ENCODE data around the gene MOGAT1. TPM values are rescaled to one million over a fixed set of nuclear protein-coding genes. Genes with fewer than 3 reads are reported as not detected.
A peak's percentile ranks its signal among the peaks of the same experiment; 100 is the strongest.
"Not testable (repeated sequence)": the region's sequence is repeated elsewhere in the genome, so short reads cannot be mapped to it uniquely, and the experiment has no call there.

The MOGAT1 gene
- total RNA-seq, 1 donor from 2014 or later = not detected

- DNase-seq (ENCODE audit: low read depth) = no peak
Measured at GRCh38 chr2:222738809-222739208, 67.4 kb downstream of the MOGAT1 start.

- no peak for DNase-seq (ENCODE audit: low read depth)
Measured at GRCh38 chr2:222739939-222740338, 68.5 kb downstream of the MOGAT1 start.

- DNase-seq (ENCODE audit: low read depth) = no peak
Measured at GRCh38 chr2:222743251-222743812, 71.9 kb downstream of the MOGAT1 start.

DNA sequence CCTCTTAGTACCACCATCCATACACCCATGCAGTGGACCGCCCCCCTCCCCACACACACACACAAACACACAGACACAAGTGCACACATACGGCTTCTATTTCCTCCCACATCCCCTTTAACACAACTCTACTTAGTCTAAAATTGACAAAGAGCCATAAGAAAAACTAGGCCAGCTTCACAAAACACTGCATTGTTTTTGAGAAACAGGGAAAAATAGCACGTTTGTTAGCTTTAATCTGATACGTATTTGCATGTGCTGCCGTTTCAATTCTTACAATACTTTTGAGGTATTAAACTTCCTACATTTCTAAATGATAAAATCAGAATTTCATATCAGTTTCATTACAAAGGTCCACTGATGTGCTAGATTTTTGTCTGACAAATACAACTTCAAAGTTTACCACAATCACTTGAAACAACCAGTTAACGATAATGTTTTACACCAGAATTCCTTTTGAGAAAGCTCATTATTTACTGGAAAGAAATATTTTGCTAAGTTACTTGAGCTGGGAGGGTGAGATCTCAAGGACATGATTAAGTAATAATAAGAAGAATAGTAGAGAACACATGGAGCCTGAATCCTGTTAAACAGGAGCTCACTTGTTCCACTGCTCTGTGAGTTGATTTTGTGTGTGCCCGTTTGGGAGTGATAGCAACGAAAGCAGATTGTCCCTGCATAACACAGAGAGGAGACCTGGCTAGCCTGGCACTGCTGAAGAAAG is 74.5 kb downstream of the MOGAT1 start:
- no peak for DNase-seq (ENCODE audit: low read depth)

DNA sequence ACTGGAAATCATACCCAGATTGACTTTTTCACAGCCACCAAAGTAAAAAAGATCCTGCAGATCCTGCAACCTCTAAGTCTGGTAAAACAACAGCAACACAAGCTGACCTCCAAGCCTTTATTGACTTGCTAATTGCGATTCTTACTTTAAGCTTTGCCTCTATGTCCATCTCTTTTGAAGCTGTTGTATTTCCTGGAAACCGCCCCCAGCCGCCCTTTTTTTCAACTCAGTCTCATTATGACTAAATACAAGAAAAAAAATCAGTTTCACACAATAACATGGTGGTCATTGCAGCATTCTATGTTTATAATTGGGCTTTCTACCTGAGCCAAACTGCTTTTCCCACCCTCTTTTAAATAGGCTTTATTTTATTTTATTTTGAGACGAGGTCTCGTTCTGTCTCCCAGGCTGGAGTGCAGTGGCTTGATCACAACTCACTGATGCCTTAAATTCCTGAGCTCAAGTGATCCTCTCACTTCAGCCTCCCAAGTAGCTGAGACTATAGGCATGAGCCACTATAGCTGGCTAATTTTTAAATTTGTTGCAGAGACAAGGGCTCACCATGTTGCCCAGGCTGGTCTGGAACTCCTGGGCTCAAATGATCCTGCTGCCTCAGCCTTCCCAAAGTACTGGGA is 76.2 kb downstream of the MOGAT1 start:
- DNase-seq (ENCODE audit: low read depth) = peak; percentile 13

- no peak for DNase-seq (ENCODE audit: low read depth)
Measured at GRCh38 chr2:222750533-222750932, 79.1 kb downstream of the MOGAT1 start.

- DNase-seq (ENCODE audit: low read depth) = no peak
Measured at GRCh38 chr2:222751238-222751637, 79.8 kb downstream of the MOGAT1 start.

- DNase-seq (ENCODE audit: low read depth) = no peak
Measured at GRCh38 chr2:222751821-222752719, 80.6 kb downstream of the MOGAT1 start.

- DNase-seq (ENCODE audit: low read depth) = no peak
Measured at GRCh38 chr2:222752746-222753145, 81.3 kb downstream of the MOGAT1 start.

DNA sequence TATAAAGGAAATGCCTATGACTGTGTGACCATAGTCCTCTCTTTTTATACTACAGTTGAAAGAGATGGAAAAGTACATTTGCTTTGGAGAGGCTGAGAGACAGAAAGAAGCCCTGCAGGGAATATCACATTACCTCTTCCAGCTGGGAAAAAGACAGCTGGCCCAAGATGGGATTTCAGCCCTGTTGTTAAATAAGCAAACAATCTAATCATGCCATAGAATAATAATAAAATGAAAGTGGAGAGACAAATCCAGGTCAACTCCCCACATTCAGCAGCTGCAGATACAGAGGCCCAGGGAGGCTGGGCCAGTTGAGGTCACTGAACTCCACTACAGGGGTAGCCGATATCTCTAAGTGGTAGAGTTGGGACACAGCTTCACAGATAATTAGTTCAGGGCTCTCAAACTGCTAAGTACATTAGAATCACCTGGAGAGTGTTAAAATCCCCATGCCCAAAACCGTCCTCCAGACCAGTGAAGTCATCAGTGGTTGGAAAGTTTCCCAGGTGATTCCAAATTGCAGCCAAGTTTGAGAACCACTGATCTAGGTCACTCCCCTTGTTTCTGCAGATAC is 81.9 kb downstream of the MOGAT1 start:
- DNase-seq (ENCODE audit: low read depth) = no peak

DNA sequence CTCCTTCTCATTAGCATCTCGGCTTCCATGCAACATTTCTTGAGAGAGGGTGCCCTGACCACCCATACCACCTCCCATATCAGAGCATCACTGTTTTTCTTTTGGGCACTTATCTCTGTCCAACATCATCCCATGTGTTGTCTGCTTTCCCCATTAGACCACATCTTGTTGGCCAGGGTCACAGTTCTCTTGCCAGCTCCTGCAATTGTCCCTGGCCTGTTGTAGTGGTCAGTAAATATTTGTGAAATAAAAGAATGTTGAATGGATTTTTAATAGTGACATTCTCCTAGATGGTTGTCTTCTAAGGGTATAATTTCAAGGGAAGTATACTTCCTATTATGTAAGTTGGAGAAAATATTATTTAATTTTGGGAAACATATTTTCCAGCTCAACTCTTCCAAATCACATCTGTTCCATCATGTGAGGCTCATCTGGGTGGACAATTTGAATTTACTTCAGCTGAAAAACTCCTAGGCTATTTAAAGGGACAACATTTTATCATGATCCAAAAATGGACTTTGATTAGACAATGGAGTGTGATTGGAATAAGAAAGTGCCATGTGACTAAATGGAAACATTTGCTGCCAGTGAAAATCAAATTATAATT is 83.0 kb downstream of the MOGAT1 start:
- DNase-seq (ENCODE audit: low read depth) = no peak

GRCh38 chr2:222755593-222755992 is 84.1 kb downstream of the MOGAT1 start:
- not testable (repeated sequence) for DNase-seq (ENCODE audit: low read depth)

DNA sequence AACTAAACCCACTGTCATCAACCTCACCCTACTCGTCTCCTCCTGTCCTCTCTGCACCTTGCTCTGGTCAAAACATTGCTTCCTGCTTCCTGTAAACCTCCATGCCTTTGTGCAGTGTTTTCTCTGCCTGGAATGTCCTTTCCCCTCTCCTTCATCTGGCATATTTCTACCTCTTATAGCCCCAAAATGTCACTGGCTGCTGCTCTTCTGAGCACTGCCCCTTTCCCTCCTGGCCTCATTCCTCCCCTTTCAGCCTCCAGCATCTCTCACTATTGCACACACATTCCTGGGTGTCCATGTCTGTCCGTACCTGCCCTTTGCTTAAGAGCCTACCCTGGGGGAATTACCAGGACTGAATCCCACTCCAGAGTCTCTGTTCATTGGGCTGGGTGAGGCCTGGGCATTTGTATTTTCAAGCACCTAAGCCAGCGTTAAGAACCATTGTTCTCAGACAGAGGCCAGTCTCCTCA is 84.9 kb downstream of the MOGAT1 start:
- DNase-seq (ENCODE audit: low read depth) = no peak

DNA sequence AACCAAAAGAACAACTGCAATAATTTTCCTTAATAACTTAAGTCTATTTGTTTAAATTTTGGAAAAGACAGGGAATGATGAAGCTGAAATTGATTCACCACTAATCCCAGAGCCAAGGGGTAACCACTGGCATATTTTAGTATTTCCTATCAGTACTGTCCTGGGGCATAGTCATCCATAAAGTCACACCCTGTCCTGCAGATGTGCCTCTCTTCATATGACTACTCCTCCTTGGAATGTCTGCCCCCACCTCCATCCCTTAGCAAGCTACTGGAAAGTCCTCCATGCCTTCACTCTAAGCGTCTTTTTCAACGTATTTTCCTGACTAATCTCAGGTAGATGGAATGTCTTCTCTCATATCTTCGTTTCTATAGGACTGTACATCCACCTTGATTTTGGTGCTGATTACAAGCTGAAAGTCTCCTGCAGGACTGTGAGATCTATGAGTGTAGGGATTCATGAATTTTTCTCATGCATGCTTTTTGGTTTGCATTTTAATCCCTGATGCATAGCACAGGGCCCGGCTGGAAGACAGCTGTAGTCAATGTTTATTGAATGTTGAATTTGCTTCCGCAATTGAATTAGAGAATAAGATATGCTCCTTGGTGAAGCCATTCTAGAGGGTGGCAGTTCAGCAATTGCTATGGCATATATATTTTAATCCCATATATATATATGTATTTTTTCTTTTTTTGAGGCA is 85.6 kb downstream of the MOGAT1 start:
- DNase-seq (ENCODE audit: low read depth) = peak; percentile 66

Other genes with a start within 250 kb of the MOGAT1 start
- 49.0 and 88.9 TPM in 2 replicates for gene SGPP2, start 247.1 kb upstream of the MOGAT1 start, total RNA-seq
- gene FARSB, start 15.6 kb upstream of the MOGAT1 start, total RNA-seq = 9.3 and 12.3 TPM in 2 replicates
- 65.8 and 150 TPM in 2 replicates for gene ACSL3, start 189.4 kb downstream of the MOGAT1 start, total RNA-seq

Data from renal cortical epithelial cell (primary cell).